Left ventricle myocardium superior (tissue), 1 donor: ENCODE measurements around the gene SARS2. TPM values are rescaled to one million over a fixed set of nuclear protein-coding genes. Genes with fewer than 3 reads are reported as not detected.
"Not testable (repeated sequence)": the region's sequence is repeated elsewhere in the genome, so short reads cannot be mapped to it uniquely, and the experiment has no call there.

Source experiments
- ATAC-seq: fragments of 200-7000 bp; cut with Tn5 transposase; one replicate; pipeline ENCODE4 v1.9.1; 2020; ENCODE audit warnings: mild to moderate bottlenecking, moderate library complexity
- DNase-seq: peaks from one replicate; pipeline ENCODE4 v3.0.0-alpha.2; 2020
- intact Hi-C: fragments of 100-400 bp; cut with micrococcal nuclease; formaldehyde crosslinking; loops from one replicate; pipeline ENCODE4 v1.11.0; 2022
- long read RNA-seq: library from polyadenylated mRNA; unstranded; transcript quantifications from one replicate; pipeline ENCODE4 v2.0.0, GENCODE V29; 2021
- total RNA-seq: library from RNA; stranded (reverse); fragmentation: NEBNext Ultra II Directional; extraction: Animal tissue kit (Norgen Biotek cat#: 25700); gene quantifications from one replicate; pipeline ENCODE4 v1.2.1, GENCODE V29; 2021
- donor health status: DM: no; HTN: yes; CAD: no; lungs with severe emphysema.

The SARS2 gene
- 13.2 TPM for total RNA-seq
- long read RNA-seq, transcript SARS2-201 (16 exons, 2,057 nt): major isoform, 8 of 14 reads
- long read RNA-seq, partial matches to known transcripts: 1 of 14 reads
- long read RNA-seq, other reads (novel, unspliced or antisense): 5 of 14 reads

- peak; percentile 89 for ATAC-seq
- intact Hi-C loops: no loop called here
- DNase-seq: peak; percentile 94
These were observed at the start of gene SARS2 for GRCh38 chr19:38929929-38930775. Gene SARS2, minus strand, starts transcription at chr19:38930763. Its CDS starts 27 bp downstream, at chr19:38930736.

GRCh38 chr19:38979812-38980211 lies 49.2 kb upstream of the SARS2 start:
- no peak for ATAC-seq
- DNase-seq: no peak
- intact Hi-C loops: no loop called here

GRCh38 chr19:38978326-38978689 lies 47.7 kb upstream of the SARS2 start:
- intact Hi-C loops: no loop called here
- DNase-seq (no peak), ATAC-seq (no peak)

GRCh38 chr19:38977445-38978325 lies 47.1 kb upstream of the SARS2 start:
- intact Hi-C loops: no loop called here
- ATAC-seq: no peak
- DNase-seq: no peak

- peak; percentile 57 for ATAC-seq
- intact Hi-C loops: no loop called here
These were observed 45.3 kb upstream of the SARS2 start for GRCh38 chr19:38975861-38976271.

GRCh38 chr19:38975214-38975860 lies 44.8 kb upstream of the SARS2 start, which contains the start of gene FBXO17:
Gene FBXO17, minus strand, starts transcription at chr19:38975742. Its CDS starts 25,423 bp downstream, at chr19:38950319.
- ATAC-seq (peak; percentile 93), DNase-seq (peak; percentile 71)
- intact Hi-C loops: no loop called here

More at GRCh38 chr19:38975861-38976271, 45.3 kb upstream of the SARS2 start:
- no peak for DNase-seq

GRCh38 chr19:38974624-38975213 lies 44.2 kb upstream of the SARS2 start:
- DNase-seq (no peak), ATAC-seq (no peak)
- intact Hi-C loops: no loop called here

- intact Hi-C loops: no loop called here
- ATAC-seq (no peak), DNase-seq (no peak)
These were observed 41.1 kb upstream of the SARS2 start for GRCh38 chr19:38971672-38972071.

GRCh38 chr19:38970664-38971532 lies 40.3 kb upstream of the SARS2 start:
- no peak for DNase-seq
- intact Hi-C loops: no loop called here
- no peak for ATAC-seq

GRCh38 chr19:38966149-38966548 lies 35.6 kb upstream of the SARS2 start:
- intact Hi-C loops: not testable (repeated sequence)

GRCh38 chr19:38964738-38965137 lies 34.2 kb upstream of the SARS2 start:
- intact Hi-C loops: no loop called here
- ATAC-seq: no peak
- DNase-seq: no peak

More at GRCh38 chr19:38966149-38966548, 35.6 kb upstream of the SARS2 start:
- not testable (repeated sequence) for DNase-seq, ATAC-seq

GRCh38 chr19:38959618-38960017 lies 29.1 kb upstream of the SARS2 start:
- intact Hi-C loops: no loop called here
- DNase-seq (no peak), ATAC-seq (no peak)

GRCh38 chr19:38958301-38958700 lies 27.7 kb upstream of the SARS2 start:
- DNase-seq (no peak), ATAC-seq (no peak)
- intact Hi-C loops: no loop called here

- intact Hi-C loops: no loop called here
- ATAC-seq: no peak
- no peak for DNase-seq
These were observed 25.7 kb upstream of the SARS2 start for GRCh38 chr19:38956264-38956663.

GRCh38 chr19:38953677-38954076 lies 23.1 kb upstream of the SARS2 start:
- intact Hi-C loops: no loop called here
- DNase-seq (no peak), ATAC-seq (no peak)

GRCh38 chr19:38952395-38953165 lies 22.0 kb upstream of the SARS2 start:
- ATAC-seq (peak; percentile 18), DNase-seq (no peak)
- intact Hi-C loops: no loop called here

- no peak for ATAC-seq
- intact Hi-C loops: no loop called here
- no peak for DNase-seq
These were observed 20.6 kb upstream of the SARS2 start for GRCh38 chr19:38951187-38951586.
